ENCODE results near the gene DNAJC1. TPM values are rescaled to one million over a fixed set of nuclear protein-coding genes. Genes with fewer than 3 reads are reported as not detected.

The DNAJC1 gene
- total RNA-seq, 1 donor from 2014 or later = 22.8 TPM

DNA sequence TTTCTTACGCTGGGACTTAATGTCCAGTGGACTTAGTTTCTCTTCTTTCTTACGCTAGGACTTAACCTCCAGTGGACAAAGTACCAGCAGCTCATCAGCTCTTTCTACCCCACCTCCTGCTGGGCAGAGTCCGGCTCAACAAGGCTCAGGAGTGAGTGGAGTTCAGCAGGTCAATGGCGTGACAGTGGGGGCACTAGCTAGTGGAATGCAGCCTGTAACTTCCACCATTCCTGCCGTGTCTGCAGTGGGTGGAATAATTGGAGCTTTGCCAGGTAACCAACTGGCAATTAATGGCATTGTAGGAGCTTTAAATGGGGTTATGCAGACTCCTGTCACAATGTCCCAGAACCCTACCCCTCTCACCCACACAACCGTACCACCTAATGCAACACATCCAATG lies 269.8 kb downstream of the DNAJC1 start:
- no peak overlapping the region for H3K4me3 ChIP-seq (ENCODE audit: low read depth, low read length)
- TF ChIP-seq, protein P1, sequence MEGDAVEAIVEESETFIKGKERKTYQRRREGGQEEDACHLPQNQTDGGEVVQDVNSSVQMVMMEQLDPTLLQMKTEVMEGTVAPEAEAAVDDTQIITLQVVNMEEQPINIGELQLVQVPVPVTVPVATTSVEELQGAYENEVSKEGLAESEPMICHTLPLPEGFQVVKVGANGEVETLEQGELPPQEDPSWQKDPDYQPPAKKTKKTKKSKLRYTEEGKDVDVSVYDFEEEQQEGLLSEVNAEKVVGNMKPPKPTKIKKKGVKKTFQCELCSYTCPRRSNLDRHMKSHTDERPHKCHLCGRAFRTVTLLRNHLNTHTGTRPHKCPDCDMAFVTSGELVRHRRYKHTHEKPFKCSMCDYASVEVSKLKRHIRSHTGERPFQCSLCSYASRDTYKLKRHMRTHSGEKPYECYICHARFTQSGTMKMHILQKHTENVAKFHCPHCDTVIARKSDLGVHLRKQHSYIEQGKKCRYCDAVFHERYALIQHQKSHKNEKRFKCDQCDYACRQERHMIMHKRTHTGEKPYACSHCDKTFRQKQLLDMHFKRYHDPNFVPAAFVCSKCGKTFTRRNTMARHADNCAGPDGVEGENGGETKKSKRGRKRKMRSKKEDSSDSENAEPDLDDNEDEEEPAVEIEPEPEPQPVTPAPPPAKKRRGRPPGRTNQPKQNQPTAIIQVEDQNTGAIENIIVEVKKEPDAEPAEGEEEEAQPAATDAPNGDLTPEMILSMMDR (conservative IDR thresholded peaks at IDR 0.05; ENCODE audit: low read depth, low read length) = peak; percentile 12

DNA sequence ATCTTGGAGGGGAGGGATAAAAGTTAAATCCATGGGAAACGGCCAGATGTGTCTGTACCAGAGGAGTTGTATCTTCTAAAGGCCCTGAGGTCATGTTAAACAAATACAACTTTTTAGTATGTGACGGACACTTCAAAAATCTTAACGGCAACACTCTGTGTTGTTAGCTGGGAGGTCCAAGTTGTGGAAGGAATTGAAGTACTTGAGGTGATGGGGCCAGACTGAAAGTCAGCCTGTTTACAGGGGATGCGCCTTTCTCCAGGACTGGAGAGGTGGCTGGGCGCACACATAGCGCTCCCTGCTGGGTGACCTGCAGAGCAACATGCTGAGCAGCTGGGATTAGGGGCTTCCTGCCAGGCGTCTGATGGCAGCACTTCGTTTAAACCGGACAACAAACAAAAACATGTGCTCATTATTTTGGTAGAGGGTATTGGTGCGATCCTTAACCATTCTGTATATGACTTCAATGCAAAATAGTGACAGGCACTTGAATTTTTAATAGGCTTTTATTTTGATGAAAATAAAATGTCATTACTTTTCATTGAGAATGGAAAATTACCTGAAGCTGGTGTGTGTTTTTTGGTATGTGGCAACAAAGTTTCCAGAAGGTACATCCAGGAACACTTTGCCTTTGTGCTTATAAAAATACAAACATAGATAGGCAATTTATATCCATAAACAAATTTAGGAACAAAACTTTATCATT lies 271.3 kb downstream of the DNAJC1 start:
- TF ChIP-seq, protein P1 (conservative IDR thresholded peaks at IDR 0.05; ENCODE audit: low read depth, low read length) = peak; percentile 96
- no peak overlapping the region for H3K4me3 ChIP-seq (ENCODE audit: low read depth, low read length)

More for the DNA sequence above, 269.8 kb downstream of the DNAJC1 start:
- no peak for DNase-seq (ENCODE audit: low read depth)

DNA sequence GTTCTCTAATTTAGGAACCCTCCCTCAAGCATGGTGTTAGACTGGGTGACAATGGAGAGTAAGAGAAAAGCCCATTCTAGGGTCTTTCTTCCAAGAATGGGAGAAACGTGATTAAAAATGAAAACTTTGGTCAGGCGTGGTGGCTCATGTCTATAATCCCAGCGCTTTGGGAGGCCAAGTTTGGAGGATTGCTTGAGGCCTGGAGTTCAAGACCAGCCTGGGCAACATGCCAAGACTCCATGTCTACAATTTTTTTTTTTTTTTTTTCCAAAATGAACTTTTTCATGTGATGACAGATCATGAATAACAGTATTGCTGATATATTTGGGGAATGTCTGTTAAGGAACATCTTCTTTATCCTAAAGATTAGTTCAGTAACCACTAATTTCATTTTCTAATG lies 274.9 kb downstream of the DNAJC1 start:
- no peak for DNase-seq (ENCODE audit: low read depth)
- TF ChIP-seq, protein P1 (conservative IDR thresholded peaks at IDR 0.05; ENCODE audit: low read depth, low read length) = no peak

More for the DNA sequence above, 271.3 kb downstream of the DNAJC1 start:
- DNase-seq (ENCODE audit: low read depth) = no peak

GRCh38 chr10:21727452-21728168 lies 275.9 kb downstream of the DNAJC1 start:
- DNase-seq (ENCODE audit: low read depth) = no peak
- H3K4me3 ChIP-seq (ENCODE audit: low read depth, low read length) = no peak overlapping the region
- TF ChIP-seq, protein P1 (conservative IDR thresholded peaks at IDR 0.05; ENCODE audit: low read depth, low read length) = no peak

More for the DNA sequence above, 274.9 kb downstream of the DNAJC1 start:
- H3K4me3 ChIP-seq (ENCODE audit: low read depth, low read length) = no peak overlapping the region

- TF ChIP-seq, protein P1 (conservative IDR thresholded peaks at IDR 0.05; ENCODE audit: low read depth, low read length) = no peak
- no peak overlapping the region for H3K4me3 ChIP-seq (ENCODE audit: low read depth, low read length)
- no peak for DNase-seq (ENCODE audit: low read depth)
These were observed 276.8 kb downstream of the DNAJC1 start for GRCh38 chr10:21726601-21727225.

GRCh38 chr10:21724687-21725367 lies 278.7 kb downstream of the DNAJC1 start:
- no peak overlapping the region for H3K4me3 ChIP-seq (ENCODE audit: low read depth, low read length)
- peak; percentile 99 for DNase-seq (ENCODE audit: low read depth)
- TF ChIP-seq, protein P1 (conservative IDR thresholded peaks at IDR 0.05; ENCODE audit: low read depth, low read length) = no peak

Data from epithelial cell of proximal tubule (primary cell).